ENCODE results near the gene ANKIB1. TPM values are rescaled to one million over a fixed set of nuclear protein-coding genes. Genes with fewer than 3 reads are reported as not detected.

ANKIB1 gene
- total RNA-seq, 1 experiment from 2014 or later = 57.2 TPM

DNA sequence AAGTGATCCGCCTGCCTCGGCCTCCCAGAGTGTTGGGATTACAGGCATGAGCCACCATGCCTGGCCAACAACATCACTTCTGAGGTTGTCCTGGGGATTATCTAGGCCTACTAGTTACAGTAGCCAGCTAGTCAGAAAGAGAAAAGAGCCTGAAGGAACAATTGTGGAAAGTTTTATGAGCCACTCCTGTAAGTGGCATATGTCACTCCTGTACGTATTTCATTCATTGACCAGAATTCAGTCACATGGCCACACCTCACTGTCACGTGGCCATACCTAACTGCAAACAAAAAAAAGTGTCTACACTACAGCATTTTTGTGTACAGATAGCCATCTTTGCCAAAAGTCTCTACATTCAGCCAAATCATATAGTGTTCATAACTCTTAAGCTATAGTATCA lies 85.7 kb downstream of the ANKIB1 start:
- no peak overlapping the region for H3K4me3 Mint-ChIP-seq (ENCODE audit: unreplicated experiment)
- H3K27me3 ChIP-seq (replicated peaks; ENCODE audit: control insufficient read depth, insufficient read depth, low read length) = no peaks in the 10 kb centered on the region
- no peak overlapping the region for H3K4me3 ChIP-seq (ENCODE audit: low read depth, low read length)
- TF ChIP-seq, protein P1, sequence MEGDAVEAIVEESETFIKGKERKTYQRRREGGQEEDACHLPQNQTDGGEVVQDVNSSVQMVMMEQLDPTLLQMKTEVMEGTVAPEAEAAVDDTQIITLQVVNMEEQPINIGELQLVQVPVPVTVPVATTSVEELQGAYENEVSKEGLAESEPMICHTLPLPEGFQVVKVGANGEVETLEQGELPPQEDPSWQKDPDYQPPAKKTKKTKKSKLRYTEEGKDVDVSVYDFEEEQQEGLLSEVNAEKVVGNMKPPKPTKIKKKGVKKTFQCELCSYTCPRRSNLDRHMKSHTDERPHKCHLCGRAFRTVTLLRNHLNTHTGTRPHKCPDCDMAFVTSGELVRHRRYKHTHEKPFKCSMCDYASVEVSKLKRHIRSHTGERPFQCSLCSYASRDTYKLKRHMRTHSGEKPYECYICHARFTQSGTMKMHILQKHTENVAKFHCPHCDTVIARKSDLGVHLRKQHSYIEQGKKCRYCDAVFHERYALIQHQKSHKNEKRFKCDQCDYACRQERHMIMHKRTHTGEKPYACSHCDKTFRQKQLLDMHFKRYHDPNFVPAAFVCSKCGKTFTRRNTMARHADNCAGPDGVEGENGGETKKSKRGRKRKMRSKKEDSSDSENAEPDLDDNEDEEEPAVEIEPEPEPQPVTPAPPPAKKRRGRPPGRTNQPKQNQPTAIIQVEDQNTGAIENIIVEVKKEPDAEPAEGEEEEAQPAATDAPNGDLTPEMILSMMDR (IDR thresholded peaks at IDR 0.05; ENCODE audit: insufficient read depth in 1 of 2, low read depth in 1 of 2, low read length in 1 of 2, severe bottlenecking in 1 of 2, unreplicated experiment in 1 of 2) = no peak
- H3K36me3 ChIP-seq (ENCODE audit: control insufficient read depth, insufficient read depth, low read length) = no peaks in the 10 kb centered on the region
- H3K36me3 Mint-ChIP-seq (ENCODE audit: insufficient read depth, unreplicated experiment) = no peaks in the 10 kb centered on the region
- H3K27me3 Mint-ChIP-seq (ENCODE audit: insufficient read depth, unreplicated experiment) = no peaks in the 10 kb centered on the region
- H3K9me3 ChIP-seq = peaks cover 9% of the 10 kb centered on the region
- no peak for DNase-seq
- BruUV-seq (replicated peaks) = no TSS peak
- peaks cover 11% of the 10 kb centered on the region for H3K4me1 Mint-ChIP-seq (ENCODE audit: low read depth, unreplicated experiment)
- intact Hi-C loops (cut with micrococcal nuclease; ENCODE audit: unreplicated experiment) = loop anchor here (5.0 kb wide), 1 partner anchor 84 kb away; the partner anchor contains the start of genes ANKIB1 and KRIT1
- H3K27ac Mint-ChIP-seq (ENCODE audit: unreplicated experiment) = no peak overlapping the region
- peaks cover 12% of the 10 kb centered on the region for H3K9me3 Mint-ChIP-seq (ENCODE audit: unreplicated experiment)
- no peaks in the 10 kb centered on the region for H3K4me1 ChIP-seq
- CTCF ChIA-PET = no interaction called here
- POLR2A ChIA-PET = no interaction called here

DNA sequence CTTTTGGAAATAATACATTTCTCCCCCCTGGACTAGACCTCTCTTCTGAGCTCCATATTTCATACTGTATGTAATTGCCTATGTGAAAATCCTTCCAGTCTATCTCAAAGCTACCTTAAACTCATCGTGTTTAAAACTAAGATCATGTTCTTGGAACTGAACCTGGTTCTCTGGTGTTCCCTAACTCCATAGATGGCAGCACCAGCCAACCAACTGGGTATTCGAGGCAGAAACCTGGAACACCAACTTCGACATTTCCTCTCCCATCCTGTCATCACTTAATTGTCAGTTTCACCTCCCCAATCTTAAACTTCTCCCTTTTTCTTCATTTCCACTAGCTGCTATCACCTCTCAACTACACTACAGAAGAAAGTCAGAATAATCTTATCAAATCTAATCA lies 87.0 kb downstream of the ANKIB1 start:
- H3K36me3 Mint-ChIP-seq (ENCODE audit: insufficient read depth, unreplicated experiment) = no peaks in the 10 kb centered on the region

DNA sequence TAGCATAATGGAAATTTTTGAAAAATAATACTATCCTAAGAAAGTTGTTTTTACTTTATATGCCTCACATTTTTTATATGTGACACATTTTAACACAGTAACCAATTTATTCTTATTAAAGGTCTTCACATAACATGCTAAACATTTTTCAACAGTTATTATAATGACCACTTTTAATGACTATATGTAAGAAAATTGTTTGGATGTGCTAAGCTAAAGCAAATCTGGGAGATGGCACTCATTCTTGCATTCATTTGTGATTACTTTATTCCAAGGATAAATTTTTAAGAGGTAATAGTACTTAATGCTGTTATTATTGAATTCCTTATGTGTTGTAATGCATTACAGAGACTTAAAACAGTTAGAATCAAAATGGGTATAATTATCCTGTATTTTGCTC lies 88.1 kb downstream of the ANKIB1 start:
- Histone ChIP-seq H3K4me1 (no peaks in the 10 kb centered on the region), H3K27me3 (replicated peaks; ENCODE audit: control insufficient read depth, insufficient read depth, low read length) (no peaks in the 10 kb centered on the region), H3K36me3 (ENCODE audit: control insufficient read depth, insufficient read depth, low read length) (no peaks in the 10 kb centered on the region), H3K9me3 (peaks cover 9% of the 10 kb centered on the region), H3K4me3 (ENCODE audit: low read depth, low read length) (no peak overlapping the region)
- ChIA-PET POLR2A (no interaction called here), CTCF (no interaction called here)
- no peak for DNase-seq
- Mint-ChIP-seq H3K4me3 (ENCODE audit: unreplicated experiment) (no peak overlapping the region), H3K27me3 (ENCODE audit: insufficient read depth, unreplicated experiment) (no peaks in the 10 kb centered on the region), H3K4me1 (ENCODE audit: low read depth, unreplicated experiment) (peaks cover 15% of the 10 kb centered on the region), H3K36me3 (ENCODE audit: insufficient read depth, unreplicated experiment) (no peaks in the 10 kb centered on the region), H3K9me3 (ENCODE audit: unreplicated experiment) (peaks cover 12% of the 10 kb centered on the region), H3K27ac (ENCODE audit: unreplicated experiment) (no peak overlapping the region)
- TF ChIP-seq, protein P1 (IDR thresholded peaks at IDR 0.05; ENCODE audit: insufficient read depth in 1 of 2, low read depth in 1 of 2, low read length in 1 of 2, severe bottlenecking in 1 of 2, unreplicated experiment in 1 of 2) = no peak
- intact Hi-C loops (cut with micrococcal nuclease; ENCODE audit: unreplicated experiment) = loop anchor here (5.0 kb wide), 1 partner anchor 87 kb away; the partner anchor contains the start of genes ANKIB1 and KRIT1
- no TSS peak for BruUV-seq (replicated peaks)

More for the DNA sequence above, 87.0 kb downstream of the ANKIB1 start:
- no TSS peak for BruUV-seq (replicated peaks)
- Mint-ChIP-seq H3K4me3 (ENCODE audit: unreplicated experiment) (no peak overlapping the region), H3K4me1 (ENCODE audit: low read depth, unreplicated experiment) (peaks cover 15% of the 10 kb centered on the region), H3K27ac (ENCODE audit: unreplicated experiment) (no peak overlapping the region), H3K9me3 (ENCODE audit: unreplicated experiment) (peaks cover 12% of the 10 kb centered on the region), H3K27me3 (ENCODE audit: insufficient read depth, unreplicated experiment) (no peaks in the 10 kb centered on the region)
- no peaks in the 10 kb centered on the region for H3K27me3 ChIP-seq (replicated peaks; ENCODE audit: control insufficient read depth, insufficient read depth, low read length)
- H3K4me1 ChIP-seq = no peaks in the 10 kb centered on the region
- intact Hi-C loops (cut with micrococcal nuclease; ENCODE audit: unreplicated experiment) = loop anchor here (5.0 kb wide), 1 partner anchor 85 kb away; the partner anchor contains the start of genes ANKIB1 and KRIT1
- TF ChIP-seq, protein P1 (IDR thresholded peaks at IDR 0.05; ENCODE audit: insufficient read depth in 1 of 2, low read depth in 1 of 2, low read length in 1 of 2, severe bottlenecking in 1 of 2, unreplicated experiment in 1 of 2) = no peak
- no peak overlapping the region for H3K4me3 ChIP-seq (ENCODE audit: low read depth, low read length)
- DNase-seq = no peak
- no peaks in the 10 kb centered on the region for H3K36me3 ChIP-seq (ENCODE audit: control insufficient read depth, insufficient read depth, low read length)
- CTCF ChIA-PET = no interaction called here
- POLR2A ChIA-PET = no interaction called here
- peaks cover 9% of the 10 kb centered on the region for H3K9me3 ChIP-seq

All from Caco-2 (cell line).